Skeletal muscle satellite cell (primary cell): Measurements from ENCODE around the gene UCN2.

Experiments used
- H3K27me3 ChIP-seq: 2 replicates; pipeline ENCODE4 v1.7.0; 2013; ENCODE audit warnings: low read length; ENCODE audit not compliant: control insufficient read depth, insufficient read depth
- H3K36me3 ChIP-seq: 2 replicates; pipeline ENCODE4 v1.7.0; 2013; ENCODE audit warnings: mild to moderate bottlenecking, control low read depth, low read length; ENCODE audit not compliant: insufficient read depth
- H3K4me1 ChIP-seq: 2 replicates; pipeline ENCODE4 v1.7.0; 2013; ENCODE audit warnings: low read length; ENCODE audit not compliant: control insufficient read depth, insufficient read depth
- H3K4me2 ChIP-seq: 2 replicates; pipeline ENCODE4 v1.7.0; 2013; ENCODE audit warnings: mild to moderate bottlenecking, low read length
- H3K4me3 ChIP-seq: 2 replicates; pipeline ENCODE4 v1.7.0; 2013; ENCODE audit warnings: low read length
- H3K9ac ChIP-seq: 2 replicates; pipeline ENCODE4 v1.7.0; 2013; ENCODE audit warnings: mild to moderate bottlenecking, low read depth, low read length, moderate library complexity
- H3K9me3 ChIP-seq: replicated peaks from 2 replicates; pipeline ENCODE4 v1.7.0; 2013; ENCODE audit warnings: mild to moderate bottlenecking, control low read depth, low read length

The UCN2 gene

DNA sequence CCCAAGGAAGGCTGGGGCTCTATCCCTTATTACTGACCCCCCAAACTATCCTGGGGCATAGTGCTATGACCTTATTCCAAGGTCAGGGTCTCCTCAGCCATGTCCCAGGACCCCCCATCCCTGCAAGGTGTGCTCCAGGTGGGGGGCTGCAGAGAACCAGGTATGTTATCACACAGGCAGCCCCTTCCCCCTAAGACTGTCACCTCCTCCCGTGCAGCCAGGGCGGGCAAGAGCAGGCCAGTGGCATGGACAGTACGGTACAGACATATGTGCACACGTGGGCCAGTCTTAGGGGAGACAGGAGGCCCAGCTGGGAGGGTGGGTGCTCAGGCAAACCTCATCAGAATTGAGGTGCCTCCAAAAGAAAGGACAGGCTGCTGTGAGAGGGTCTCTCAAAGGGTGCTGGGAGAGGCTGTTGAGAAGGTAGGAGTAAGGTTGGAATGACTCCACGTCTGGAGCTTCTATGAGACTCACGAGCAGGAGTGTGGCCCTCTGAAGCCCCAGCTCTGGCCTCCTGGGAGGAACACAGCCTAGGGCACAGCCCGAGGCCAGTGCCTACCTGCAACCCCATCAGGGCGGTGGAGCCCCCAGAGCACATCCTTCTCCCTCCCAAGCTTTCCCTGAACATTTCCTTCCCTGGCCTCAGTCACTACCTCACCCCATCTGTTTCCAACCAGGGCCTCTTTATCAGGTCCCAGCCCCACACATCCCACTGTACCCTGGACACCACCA is 33.3 kb upstream of the UCN2 start:
- Histone ChIP-seq H3K27me3 (no peaks in the 10 kb centered on the region), H3K4me3 (no peak overlapping the region), H3K4me2 (no peak overlapping the region), H3K36me3 (peaks cover 53% of the 10 kb centered on the region), H3K4me1 (peaks cover 53% of the 10 kb centered on the region), H3K9me3 (no peaks in the 10 kb centered on the region), H3K9ac (no peak overlapping the region)

DNA sequence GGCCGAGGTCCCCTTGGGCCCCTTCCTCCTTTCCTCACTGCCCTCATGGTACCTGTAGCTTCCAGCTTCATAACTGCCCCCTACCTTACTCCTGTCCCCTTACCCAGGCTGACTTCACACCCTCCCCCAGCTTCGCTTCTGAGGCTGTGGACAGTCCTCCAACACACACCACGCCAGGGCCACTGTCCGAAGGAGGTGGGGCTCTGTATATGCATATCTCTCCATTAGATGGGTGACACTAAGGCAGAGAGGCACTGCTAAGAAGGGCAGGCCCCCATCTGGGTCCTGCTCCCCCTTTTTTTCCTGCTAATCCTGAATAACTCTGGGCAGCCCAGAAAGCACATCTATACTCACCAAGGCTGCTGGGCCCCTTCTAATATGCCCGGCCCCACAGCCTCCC is 32.6 kb upstream of the UCN2 start:
- Histone ChIP-seq H3K36me3 (peaks cover 46% of the 10 kb centered on the region), H3K4me2 (peak overlapping the region; percentile 92), H3K4me3 (no peak overlapping the region), H3K9me3 (no peaks in the 10 kb centered on the region), H3K4me1 (peaks cover 53% of the 10 kb centered on the region), H3K9ac (peak overlapping the region; percentile 1), H3K27me3 (no peaks in the 10 kb centered on the region)

DNA sequence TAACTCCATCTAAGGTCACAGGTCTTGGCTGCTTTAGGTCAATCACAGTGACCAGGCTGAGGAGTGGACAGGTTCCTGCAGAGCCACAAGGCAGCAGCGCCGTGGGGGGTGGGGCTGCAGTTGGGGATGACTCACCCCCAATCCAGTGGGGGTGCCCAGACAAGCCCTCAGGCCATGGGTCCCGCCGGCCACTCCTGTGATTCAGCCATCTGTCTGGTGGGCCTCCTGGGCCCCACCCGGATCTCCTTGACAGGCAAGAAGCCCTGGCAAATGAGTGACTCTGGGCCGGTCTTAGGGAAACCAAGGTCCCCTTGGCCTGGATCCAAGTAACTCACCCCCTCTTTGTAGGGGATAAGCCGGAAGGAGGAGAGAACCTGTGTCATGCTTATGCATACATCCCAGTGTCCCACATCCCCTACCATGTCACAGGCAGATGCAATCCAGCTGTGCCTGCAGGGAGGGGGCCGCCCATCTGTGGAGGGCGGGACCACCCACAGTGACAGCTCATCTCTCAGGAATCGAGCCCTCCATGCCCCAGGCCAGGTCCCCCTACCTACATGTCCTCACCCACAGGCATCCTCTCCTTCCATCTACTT is 32.0 kb upstream of the UCN2 start:
- Histone ChIP-seq H3K4me3 (peak overlapping the region; percentile 66), H3K9ac (peak overlapping the region; percentile 1), H3K4me2 (peak overlapping the region; percentile 92), H3K4me1 (peaks cover 53% of the 10 kb centered on the region), H3K9me3 (no peaks in the 10 kb centered on the region), H3K36me3 (peaks cover 41% of the 10 kb centered on the region), H3K27me3 (no peaks in the 10 kb centered on the region)

DNA sequence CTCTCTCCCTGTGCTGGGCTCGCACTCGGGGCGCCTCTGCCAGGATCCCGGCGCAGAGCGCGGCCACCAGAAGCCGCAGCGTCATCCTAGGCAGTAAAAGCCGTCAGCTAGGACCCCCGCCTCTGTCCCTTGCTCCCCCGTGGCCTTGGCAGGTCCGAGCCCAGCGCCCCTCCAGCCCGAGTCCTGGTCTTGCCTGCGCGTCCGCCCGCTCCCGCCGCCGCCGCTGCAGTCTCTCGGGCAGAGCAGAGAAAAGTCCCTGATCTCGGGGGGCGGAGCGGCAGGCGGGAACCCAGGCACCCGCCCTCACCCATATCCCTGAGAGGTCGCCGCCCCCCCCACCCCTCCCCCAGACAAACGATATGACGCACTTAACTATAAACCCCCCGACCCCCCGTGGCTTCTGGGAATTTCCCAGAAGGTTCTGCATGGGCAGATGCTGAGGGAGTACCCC is 31.5 kb upstream of the UCN2 start, which contains the start of gene COL7A1:
Gene COL7A1, minus strand, starts transcription at position 255 of the 451 bp plus-strand sequence. Its CDS starts 170 bp downstream, at position 85.
- Histone ChIP-seq H3K9ac (peak within 1 kb of the TSS; percentile 66), H3K4me3 (peak within 1 kb of the TSS; percentile 66), H3K27me3 (no peaks in the 10 kb centered on the region), H3K4me1 (peaks cover 53% of the 10 kb centered on the region), H3K9me3 (no peaks in the 10 kb centered on the region), H3K36me3 (peaks cover 35% of the 10 kb centered on the region), H3K4me2 (peak within 1 kb of the TSS; percentile 92)

DNA sequence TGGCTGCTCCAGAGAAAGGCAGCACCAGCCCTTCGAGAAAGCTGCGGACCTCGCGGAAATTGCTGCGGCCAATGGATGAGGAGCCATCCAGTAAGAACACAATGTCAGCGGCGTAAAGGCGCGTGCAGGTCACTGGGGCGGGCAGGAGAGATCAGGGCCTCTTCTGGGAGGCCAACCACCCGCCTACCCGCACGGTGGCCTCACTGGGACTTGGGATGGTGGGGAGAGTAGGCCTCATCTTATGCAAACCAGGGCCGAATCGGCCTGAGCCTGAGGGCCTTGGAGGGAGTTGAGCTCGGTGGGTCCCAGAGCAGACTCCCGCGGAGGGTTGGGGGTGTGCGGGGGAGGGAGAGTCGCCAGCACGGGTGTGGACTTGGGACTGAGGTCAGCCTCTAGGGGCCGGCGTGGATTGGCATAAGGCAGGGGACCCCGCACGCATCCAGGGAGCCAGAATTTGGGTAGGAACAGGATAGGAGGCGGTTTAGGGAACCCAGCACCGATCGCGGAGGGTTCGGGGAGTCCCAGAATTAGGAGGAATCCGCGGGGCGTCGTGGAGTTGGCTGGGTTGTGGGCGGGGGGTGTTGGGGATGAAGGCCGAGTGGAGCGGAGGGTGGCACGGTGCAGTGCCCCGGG is 31.0 kb upstream of the UCN2 start:
- peaks cover 48% of the 10 kb centered on the region for H3K4me1 ChIP-seq
- H3K4me2 ChIP-seq = peak overlapping the region; percentile 92
- H3K9me3 ChIP-seq = no peaks in the 10 kb centered on the region
- peaks cover 30% of the 10 kb centered on the region for H3K36me3 ChIP-seq
- peak overlapping the region; percentile 66 for H3K9ac ChIP-seq
- peak overlapping the region; percentile 66 for H3K4me3 ChIP-seq
- H3K27me3 ChIP-seq = no peaks in the 10 kb centered on the region

DNA sequence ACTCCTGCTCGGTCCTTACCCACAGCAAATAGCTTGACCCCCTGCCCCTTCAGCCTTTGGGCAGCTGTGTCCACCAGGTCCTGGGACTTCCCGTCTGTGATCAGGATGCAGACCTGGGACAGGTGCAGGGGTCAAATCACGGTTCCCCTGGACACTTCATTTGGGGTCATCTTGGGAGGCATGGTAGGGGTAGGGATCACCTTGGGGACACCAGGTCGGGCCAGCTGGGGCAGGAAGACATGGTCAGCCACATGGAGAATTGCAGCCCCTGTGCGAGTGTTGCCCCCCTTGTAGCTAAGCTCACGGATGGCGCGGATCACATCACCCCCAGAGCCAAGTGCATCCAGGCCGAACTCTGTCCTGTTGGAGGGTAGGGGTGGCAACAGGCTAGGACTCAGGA is 29.8 kb upstream of the UCN2 start:
- H3K9ac ChIP-seq = no peak overlapping the region
- no peak overlapping the region for H3K4me2 ChIP-seq
- no peak overlapping the region for H3K4me3 ChIP-seq
- no peaks in the 10 kb centered on the region for H3K9me3 ChIP-seq
- H3K27me3 ChIP-seq = no peaks in the 10 kb centered on the region
- H3K36me3 ChIP-seq = peaks cover 20% of the 10 kb centered on the region
- H3K4me1 ChIP-seq = peaks cover 36% of the 10 kb centered on the region

DNA sequence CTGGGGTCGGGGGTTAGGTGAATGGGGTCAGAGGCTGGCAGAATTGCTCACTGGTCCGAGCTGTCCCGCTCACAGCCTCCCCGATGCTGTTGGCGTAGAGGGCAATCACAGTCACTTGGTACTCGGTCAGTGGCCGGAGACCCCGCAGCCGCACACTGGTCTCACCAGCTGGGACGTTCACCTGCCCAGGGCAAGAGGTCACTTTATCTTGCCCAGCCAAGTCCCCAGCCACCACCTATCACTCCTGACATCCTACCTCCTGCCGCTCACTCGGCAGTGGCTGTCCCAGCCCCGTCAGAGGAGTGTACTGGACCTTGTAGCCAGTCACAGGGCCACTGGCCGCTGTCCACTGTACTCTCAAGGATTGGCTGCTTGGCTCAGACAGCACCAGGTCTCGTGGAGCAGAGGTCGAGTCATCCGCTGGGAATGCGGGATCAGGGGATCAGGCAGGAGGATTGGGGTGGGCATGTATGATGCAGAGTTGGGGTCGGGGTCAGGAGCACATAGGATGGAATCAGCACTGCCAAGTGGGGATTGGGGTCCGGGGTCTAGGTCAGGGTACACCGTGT is 29.0 kb upstream of the UCN2 start:
- H3K27me3 ChIP-seq = no peaks in the 10 kb centered on the region
- H3K4me1 ChIP-seq = peaks cover 28% of the 10 kb centered on the region
- no peak overlapping the region for H3K9ac ChIP-seq
- H3K9me3 ChIP-seq = no peaks in the 10 kb centered on the region
- no peak overlapping the region for H3K4me3 ChIP-seq
- no peak overlapping the region for H3K4me2 ChIP-seq
- peaks cover 13% of the 10 kb centered on the region for H3K36me3 ChIP-seq

DNA sequence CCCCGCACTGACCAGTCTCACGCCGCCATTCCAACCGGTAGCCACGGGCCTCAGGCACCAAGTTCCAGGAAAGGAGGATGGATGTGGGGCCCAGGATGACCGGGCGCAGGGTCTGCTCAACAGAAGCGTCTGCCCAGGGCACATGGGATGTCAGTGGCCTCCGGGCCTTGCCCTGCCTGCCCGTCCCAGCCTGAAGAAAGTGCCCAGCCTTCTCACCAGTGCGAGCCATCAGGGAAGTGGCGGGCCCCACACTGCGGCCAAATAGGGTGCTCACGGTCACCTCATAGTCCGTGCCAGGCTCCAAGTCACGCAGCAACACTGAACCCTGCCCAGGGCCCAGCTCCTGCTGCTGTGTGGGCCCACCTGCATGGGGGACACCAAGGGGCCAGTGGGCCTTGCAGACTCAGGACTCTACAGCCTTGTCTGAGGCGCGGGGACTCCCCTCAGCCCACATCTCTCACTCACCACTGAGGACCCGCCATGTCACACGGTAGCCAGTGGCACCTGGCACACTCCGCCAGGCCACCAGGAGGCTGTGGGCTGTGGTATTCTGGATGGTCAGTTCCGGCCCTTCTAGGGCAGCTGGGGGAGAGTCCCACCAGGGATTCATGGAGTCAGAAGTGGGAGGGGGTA is 28.4 kb upstream of the UCN2 start:
- Histone ChIP-seq H3K4me2 (no peak overlapping the region), H3K9ac (no peak overlapping the region), H3K27me3 (no peaks in the 10 kb centered on the region), H3K4me1 (peaks cover 27% of the 10 kb centered on the region), H3K36me3 (peaks cover 7% of the 10 kb centered on the region), H3K9me3 (no peaks in the 10 kb centered on the region), H3K4me3 (no peak overlapping the region)

DNA sequence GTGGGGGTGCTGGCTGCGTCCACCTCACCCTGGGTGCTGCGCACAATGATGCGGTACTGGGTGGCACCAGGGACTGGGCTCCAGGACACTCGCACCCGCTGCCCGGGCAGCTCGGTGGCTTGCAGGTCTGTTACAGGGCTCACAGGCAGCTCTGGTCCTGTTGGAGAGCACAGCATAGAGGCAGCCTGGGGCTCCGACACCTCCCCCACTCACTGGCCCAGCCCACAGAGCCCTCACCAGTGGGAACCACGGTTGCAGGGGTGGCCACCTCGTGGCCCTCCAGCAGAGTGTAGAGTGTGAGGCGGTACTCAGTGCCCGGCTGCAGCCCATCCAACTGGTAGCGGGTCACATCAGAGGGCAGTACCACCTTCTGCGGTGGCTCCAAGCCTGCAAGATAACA is 27.9 kb upstream of the UCN2 start:
- no peak overlapping the region for H3K4me2 ChIP-seq
- H3K9me3 ChIP-seq = no peaks in the 10 kb centered on the region
- no peak overlapping the region for H3K9ac ChIP-seq
- peaks cover 24% of the 10 kb centered on the region for H3K4me1 ChIP-seq
- peaks cover 8% of the 10 kb centered on the region for H3K36me3 ChIP-seq
- no peaks in the 10 kb centered on the region for H3K27me3 ChIP-seq
- H3K4me3 ChIP-seq = no peak overlapping the region

DNA sequence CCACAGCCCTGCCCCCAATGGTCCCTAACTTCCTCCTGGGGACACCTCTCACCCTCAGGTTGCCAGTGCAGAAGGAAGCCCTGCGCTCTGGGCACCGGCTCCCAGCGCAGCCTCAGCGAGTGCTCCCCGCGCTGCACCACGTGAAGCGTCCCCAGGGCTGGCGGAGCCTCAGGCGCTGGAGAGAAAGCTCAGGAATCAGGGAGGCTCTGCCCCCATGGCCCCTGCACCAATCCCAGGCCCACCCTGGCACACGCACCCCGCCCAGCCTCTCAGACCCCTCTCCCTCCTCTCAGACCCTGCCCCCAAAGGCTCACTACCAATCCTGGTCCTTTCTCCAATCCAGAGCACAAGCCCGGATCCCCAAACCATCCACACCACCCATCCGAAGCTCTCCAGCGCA is 24.6 kb upstream of the UCN2 start:
- H3K36me3 ChIP-seq = peaks cover 13% of the 10 kb centered on the region
- H3K9me3 ChIP-seq = no peaks in the 10 kb centered on the region
- H3K9ac ChIP-seq = no peak overlapping the region
- no peaks in the 10 kb centered on the region for H3K4me1 ChIP-seq
- no peak overlapping the region for H3K4me2 ChIP-seq
- H3K4me3 ChIP-seq = no peak overlapping the region
- no peaks in the 10 kb centered on the region for H3K27me3 ChIP-seq

DNA sequence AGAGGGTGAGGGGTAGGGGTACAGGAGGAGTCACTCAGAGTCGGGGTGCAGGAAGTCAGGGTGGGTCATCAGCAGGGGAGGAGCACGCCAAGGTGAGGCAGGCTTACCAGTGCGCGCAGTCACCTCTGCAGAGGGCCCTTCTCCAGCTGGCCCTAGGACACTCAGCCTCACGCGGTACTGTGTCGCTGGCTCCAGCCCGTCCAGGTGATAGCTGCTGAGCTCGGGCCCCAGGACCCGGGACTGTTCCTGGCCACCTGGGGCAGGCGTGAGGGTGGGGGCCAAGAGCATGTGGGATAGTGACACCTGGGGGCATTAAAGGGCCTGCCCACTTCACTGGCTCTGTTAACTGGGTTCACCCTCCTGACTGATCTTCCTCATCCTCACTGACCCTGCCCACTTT is 24.1 kb upstream of the UCN2 start:
- Histone ChIP-seq H3K4me3 (no peak overlapping the region), H3K4me1 (no peaks in the 10 kb centered on the region), H3K27me3 (no peaks in the 10 kb centered on the region), H3K36me3 (peaks cover 12% of the 10 kb centered on the region), H3K4me2 (no peak overlapping the region), H3K9me3 (no peaks in the 10 kb centered on the region), H3K9ac (no peak overlapping the region)
